ENCODE measurements around the gene CRIM1. TPM values are rescaled to one million over a fixed set of nuclear protein-coding genes. Genes with fewer than 3 reads are reported as not detected.
"Not testable (repeated sequence)": the region's sequence is repeated elsewhere in the genome, so short reads cannot be mapped to it uniquely, and the experiment has no call there.

The CRIM1 gene
- total RNA-seq, 1 donor from 2014 or later, result 158 TPM

- TF ChIP-seq CTCF (IDR thresholded peaks at IDR 0.05), result peak; percentile 45
- H3K9me3 ChIP-seq, result no peaks in the 10 kb centered on the region
- H3K36me3 ChIP-seq, result no peaks in the 10 kb centered on the region
- H3K4me3 ChIP-seq, result peak overlapping the region; percentile 87
- DNase-seq, result no peak
- H3K27me3 ChIP-seq, result no peaks in the 10 kb centered on the region
- H3K4me1 ChIP-seq, result peaks cover 53% of the 10 kb centered on the region
- H3K27ac ChIP-seq, result peak overlapping the region; percentile 31
- intact Hi-C loops (cut with DNase I), result loop anchor here (5.0 to 10.0 kb wide), 2 partner anchors 93 to 146 kb away; no protein-coding TSS in a partner anchor
- ATAC-seq, result no peak
These were observed 3.5 kb downstream of the CRIM1 start for GRCh38 chr2:36359067-36359466.

GRCh38 chr2:36360063-36360462 is 4.5 kb downstream of the CRIM1 start:
- intact Hi-C loops (cut with DNase I), result no loop called here
- ATAC-seq (no peak), DNase-seq (no peak)
- H3K9me3 ChIP-seq, result no peaks in the 10 kb centered on the region
- H3K27me3 ChIP-seq, result no peaks in the 10 kb centered on the region
- no peak for TF ChIP-seq CTCF (IDR thresholded peaks at IDR 0.05)
- H3K36me3 ChIP-seq, result no peaks in the 10 kb centered on the region
- H3K4me1 ChIP-seq, result peaks cover 48% of the 10 kb centered on the region
- H3K27ac ChIP-seq, result peak overlapping the region; percentile 31
- H3K4me3 ChIP-seq, result no peak overlapping the region

- no peaks in the 10 kb centered on the region for H3K36me3 ChIP-seq
- intact Hi-C loops (cut with DNase I), result no loop called here
- peak overlapping the region; percentile 31 for H3K27ac ChIP-seq
- peaks cover 48% of the 10 kb centered on the region for H3K4me1 ChIP-seq
- DNase-seq (no peak), ATAC-seq (no peak)
- H3K27me3 ChIP-seq, result no peaks in the 10 kb centered on the region
- no peak overlapping the region for H3K4me3 ChIP-seq
- no peak for TF ChIP-seq CTCF (IDR thresholded peaks at IDR 0.05)
- H3K9me3 ChIP-seq, result no peaks in the 10 kb centered on the region
These were observed 5.3 kb downstream of the CRIM1 start for GRCh38 chr2:36360834-36361233.

GRCh38 chr2:36361396-36361795 is 5.8 kb downstream of the CRIM1 start:
- Histone ChIP-seq H3K27ac (no peak overlapping the region), H3K4me3 (no peak overlapping the region), H3K4me1 (peaks cover 51% of the 10 kb centered on the region), H3K36me3 (no peaks in the 10 kb centered on the region), H3K9me3 (no peaks in the 10 kb centered on the region), H3K27me3 (no peaks in the 10 kb centered on the region)
- no peak for DNase-seq
- no peak for TF ChIP-seq CTCF (IDR thresholded peaks at IDR 0.05)
- intact Hi-C loops (cut with DNase I), result no loop called here
- no peak for ATAC-seq

GRCh38 chr2:36362291-36362690 is 6.7 kb downstream of the CRIM1 start:
- Histone ChIP-seq H3K4me1 (peaks cover 59% of the 10 kb centered on the region), H3K27me3 (no peaks in the 10 kb centered on the region), H3K9me3 (no peaks in the 10 kb centered on the region), H3K36me3 (no peaks in the 10 kb centered on the region), H3K4me3 (no peak overlapping the region), H3K27ac (no peak overlapping the region)
- intact Hi-C loops (cut with DNase I), result no loop called here
- no peak for DNase-seq
- no peak for ATAC-seq
- no peak for TF ChIP-seq CTCF (IDR thresholded peaks at IDR 0.05)

GRCh38 chr2:36363085-36363484 is 7.5 kb downstream of the CRIM1 start:
- intact Hi-C loops (cut with DNase I); H3K9me3 ChIP-seq; ATAC-seq; H3K27me3 ChIP-seq; H3K27ac ChIP-seq; H3K4me3 ChIP-seq; H3K36me3 ChIP-seq; DNase-seq: not testable (repeated sequence)
- peaks cover 64% of the 10 kb centered on the region for H3K4me1 ChIP-seq
